Measurements from ENCODE around the gene ARHGEF9. TPM values are rescaled to one million over a fixed set of nuclear protein-coding genes. Genes with fewer than 3 reads are reported as not detected.

Gene ARHGEF9
- total RNA-seq, 1 donor from 2014 or later = 40.7 TPM

GRCh38 chrX:63613531-63614028 lies 171.4 kb downstream of the ARHGEF9 start:
- no peak for DNase-seq (ENCODE audit: extremely low spot score, unreplicated experiment)
- no peak for TF ChIP-seq CTCF (IDR thresholded peaks at IDR 0.05)
- Mint-ChIP-seq H3K36me3 (ENCODE audit: unreplicated experiment) (no peaks in the 10 kb centered on the region), H3K4me1 (ENCODE audit: unreplicated experiment) (no peaks in the 10 kb centered on the region), H3K27me3 (ENCODE audit: unreplicated experiment) (peaks cover 7% of the 10 kb centered on the region), H3K27ac (ENCODE audit: unreplicated experiment) (no peak overlapping the region), H3K9me3 (ENCODE audit: unreplicated experiment) (peaks cover 17% of the 10 kb centered on the region), H3K4me3 (ENCODE audit: unreplicated experiment) (no peak overlapping the region)

- Mint-ChIP-seq H3K27me3 (ENCODE audit: unreplicated experiment) (peaks cover 4% of the 10 kb centered on the region), H3K9me3 (ENCODE audit: unreplicated experiment) (peaks cover 15% of the 10 kb centered on the region), H3K27ac (ENCODE audit: unreplicated experiment) (no peak overlapping the region)
Measured at GRCh38 chrX:63585936-63586335, 199.1 kb downstream of the ARHGEF9 start.

More at GRCh38 chrX:63585936-63586335, 199.1 kb downstream of the ARHGEF9 start:
- no peak for DNase-seq (ENCODE audit: extremely low spot score, unreplicated experiment)
- H3K4me1 Mint-ChIP-seq (ENCODE audit: unreplicated experiment) = no peaks in the 10 kb centered on the region
- H3K36me3 Mint-ChIP-seq (ENCODE audit: unreplicated experiment) = no peaks in the 10 kb centered on the region
- no peak overlapping the region for H3K4me3 Mint-ChIP-seq (ENCODE audit: unreplicated experiment)
- TF ChIP-seq CTCF (IDR thresholded peaks at IDR 0.05) = no peak

Small RNA genes lying within 50 kb of the gene (microRNA-seq; reads per million reads assigned to microRNA genes)
- 47.1 reads per million, percentile 42 among the genes with 10 or more reads in this experiment for gene MIR1468 (ENCODE audit: unreplicated experiment)

Measured in osteocyte (in vitro differentiated cells).